SH-SY5Y (cell line): ENCODE data around the gene ATP6V1E1.

Source experiments
- GATA2 ChIP-seq: IDR thresholded peaks from 2 replicates; pipeline ENCODE4 v1.6.1; 2011; ENCODE audit warnings: mild to moderate bottlenecking, low read depth, low read length
- GATA3 ChIP-seq: IDR thresholded peaks from 2 replicates; pipeline ENCODE4 v1.6.1; 2011; ENCODE audit warnings: low read depth, mild to moderate bottlenecking, low read length, moderate library complexity

- TF ChIP-seq GATA3 (no peak), GATA2 (no peak)
These were observed 47.0 kb upstream of the ATP6V1E1 start for GRCh38 chr22:17675584-17675983.
